Measurements from ENCODE around the gene GOLPH3L.
A peak's percentile ranks its signal among the peaks of the same experiment; 100 is the strongest.
"Not testable (repeated sequence)": the region's sequence is repeated elsewhere in the genome, so short reads cannot be mapped to it uniquely, and the experiment has no call there.

The GOLPH3L gene

DNA sequence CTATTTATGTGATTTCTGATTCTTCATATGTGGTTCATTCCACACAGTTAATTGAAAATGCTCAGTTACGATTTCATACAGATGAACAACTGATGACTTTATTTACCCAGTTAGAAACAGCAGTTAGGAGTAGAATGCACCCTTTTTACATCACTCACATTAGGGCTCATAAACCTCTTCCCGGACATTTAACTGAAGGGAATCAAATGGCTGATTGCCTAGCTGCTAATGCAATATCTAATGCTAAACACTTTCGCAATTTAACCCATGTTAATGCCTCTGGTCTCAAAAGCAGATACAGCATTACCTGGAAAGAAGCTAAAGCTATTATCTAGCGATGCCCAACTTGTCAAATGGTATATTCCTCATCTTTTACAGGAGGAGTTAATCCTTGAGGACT is 39.9 kb downstream of the GOLPH3L start:
- 95% methylated on average over 4 of the region's 4 CpGs for WGBS
- H3K36me3 ChIP-seq (ENCODE audit: insufficient read depth, low read length): peaks cover 39% of the 10 kb centered on the region
- not testable (repeated sequence) for H3K4me1 ChIP-seq (ENCODE audit: insufficient read depth, low read length)

DNA sequence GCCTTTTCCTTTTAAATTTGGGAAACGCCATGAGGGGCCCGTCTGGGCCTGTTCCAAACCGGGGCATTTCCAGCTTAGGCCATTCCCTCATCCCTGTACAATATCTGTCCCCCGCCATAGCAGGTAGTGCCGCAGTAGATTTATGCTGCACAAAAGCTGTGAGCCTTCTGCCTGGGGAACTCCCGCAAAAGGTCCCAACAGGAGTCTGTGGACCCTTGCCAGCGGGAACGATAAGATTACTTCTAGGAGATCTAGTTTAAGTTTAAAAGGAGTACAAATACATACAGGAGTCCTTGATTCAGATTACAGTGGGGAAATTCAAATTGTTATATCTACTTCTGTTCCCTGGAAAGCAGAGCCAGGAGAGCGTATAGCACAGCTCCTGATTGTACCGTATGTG is 42.3 kb downstream of the GOLPH3L start:
- H3K9ac ChIP-seq (ENCODE audit: low read depth, low read length); H3K9me3 ChIP-seq (ENCODE audit: insufficient read depth, low read depth, low read length); H3K27ac ChIP-seq (ENCODE audit: low read depth, low read length); H3K4me1 ChIP-seq (ENCODE audit: insufficient read depth, low read length); H3K4me3 ChIP-seq (ENCODE audit: low read length); H3K27me3 ChIP-seq (ENCODE audit: insufficient read depth, low read length): not testable (repeated sequence)
- peaks cover 27% of the 10 kb centered on the region for H3K36me3 ChIP-seq (ENCODE audit: insufficient read depth, low read length)
- 96% methylated on average over 10 of the region's 10 CpGs for WGBS

More for the DNA sequence above, 39.9 kb downstream of the GOLPH3L start:
- not testable (repeated sequence) for H3K9ac ChIP-seq (ENCODE audit: low read depth, low read length); H3K27ac ChIP-seq (ENCODE audit: low read depth, low read length); H3K9me3 ChIP-seq (ENCODE audit: insufficient read depth, low read depth, low read length); H3K4me3 ChIP-seq (ENCODE audit: low read length); H3K27me3 ChIP-seq (ENCODE audit: insufficient read depth, low read length)

DNA sequence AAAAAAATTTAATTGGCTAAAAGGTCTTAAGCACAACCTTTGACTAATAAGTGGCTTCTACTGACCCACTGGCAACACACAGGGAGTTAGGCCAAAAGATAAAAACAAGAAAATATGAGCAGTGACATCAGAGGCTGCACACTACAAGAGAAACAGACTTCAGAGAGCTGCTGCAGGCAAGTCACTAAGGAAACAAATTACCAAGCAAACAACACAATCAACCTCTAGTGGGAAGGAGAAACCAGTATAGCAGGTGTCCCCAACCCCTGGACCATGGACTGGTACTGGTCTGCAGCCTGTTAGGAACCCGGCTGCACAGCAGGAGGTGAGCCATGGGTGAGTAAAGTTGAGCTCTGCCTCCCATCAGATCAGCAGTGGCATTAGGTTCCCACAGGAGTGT is 46.8 kb downstream of the GOLPH3L start:
- Histone ChIP-seq H3K9ac (ENCODE audit: low read depth, low read length) (no peak overlapping the region), H3K4me3 (ENCODE audit: low read length) (no peak overlapping the region), H3K27me3 (ENCODE audit: insufficient read depth, low read length) (no peaks in the 10 kb centered on the region), H3K9me3 (ENCODE audit: insufficient read depth, low read depth, low read length) (no peaks in the 10 kb centered on the region), H3K27ac (ENCODE audit: low read depth, low read length) (no peak overlapping the region), H3K36me3 (ENCODE audit: insufficient read depth, low read length) (peaks cover 56% of the 10 kb centered on the region), H3K4me1 (ENCODE audit: insufficient read depth, low read length) (peaks cover 11% of the 10 kb centered on the region; the same call in 1 of the 2 replicates)
- 86% methylated on average over 1 of the region's 1 CpG for WGBS

DNA sequence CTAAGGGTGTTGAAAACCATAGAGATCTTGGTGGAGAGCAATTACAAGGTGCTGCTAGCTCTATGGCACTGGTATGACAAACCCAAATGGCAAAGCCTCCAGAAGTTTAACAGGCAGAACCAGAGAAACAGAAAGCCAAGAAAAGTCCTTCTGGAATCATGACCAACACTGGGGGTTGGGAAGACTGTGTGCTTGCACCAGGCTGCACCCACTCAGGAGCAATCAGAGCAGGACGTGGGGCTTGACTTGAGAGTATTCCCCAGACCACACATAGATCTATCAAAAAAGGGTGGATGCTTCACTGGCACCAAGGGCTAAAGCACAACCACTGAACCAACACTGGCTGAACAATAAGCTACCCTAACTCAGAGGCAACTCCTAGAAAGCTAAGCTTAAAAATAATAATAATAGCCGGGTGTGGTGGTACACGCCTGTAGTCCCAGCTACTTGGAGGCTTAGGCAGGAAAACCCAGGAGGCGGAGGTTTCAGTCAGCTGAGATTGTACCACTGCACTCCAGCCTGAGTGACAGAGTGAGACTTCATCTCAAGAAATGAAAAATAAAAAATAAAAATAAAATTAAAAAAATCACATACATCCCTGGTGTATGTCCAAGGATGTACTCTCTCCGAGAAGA is 47.4 kb downstream of the GOLPH3L start:
- Histone ChIP-seq H3K27ac (ENCODE audit: low read depth, low read length) (no peak overlapping the region), H3K9me3 (ENCODE audit: insufficient read depth, low read depth, low read length) (no peaks in the 10 kb centered on the region), H3K27me3 (ENCODE audit: insufficient read depth, low read length) (no peaks in the 10 kb centered on the region), H3K4me3 (ENCODE audit: low read length) (no peak overlapping the region), H3K4me1 (ENCODE audit: insufficient read depth, low read length) (peaks cover 11% of the 10 kb centered on the region; the same call in 1 of the 2 replicates), H3K36me3 (ENCODE audit: insufficient read depth, low read length) (peaks cover 59% of the 10 kb centered on the region), H3K9ac (ENCODE audit: low read depth, low read length) (no peak overlapping the region)
- 89% methylated on average over 5 of the region's 5 CpGs for WGBS

DNA sequence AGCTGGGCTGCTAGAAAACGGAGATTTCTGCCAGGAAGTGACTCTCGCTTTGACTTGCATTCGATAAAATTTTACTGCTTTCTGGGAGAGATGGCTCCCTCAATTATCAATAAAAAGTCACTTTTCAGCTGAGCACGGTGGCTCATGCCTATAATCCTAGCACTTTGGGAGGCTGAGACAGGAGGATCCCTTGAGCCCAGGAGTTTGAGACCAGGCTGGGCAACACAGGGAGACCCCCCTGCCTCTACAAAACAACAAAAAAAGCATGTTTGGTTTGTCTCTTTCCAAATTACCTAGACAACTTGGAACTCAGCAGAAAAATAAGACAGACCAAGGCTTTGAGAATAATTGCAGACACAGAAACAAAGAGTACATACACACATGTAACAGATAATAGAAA is 54.7 kb downstream of the GOLPH3L start:
- H3K4me1 ChIP-seq (ENCODE audit: insufficient read depth, low read length): peaks cover 24% of the 10 kb centered on the region
- 62% methylated on average over 4 of the region's 4 CpGs for WGBS
- H3K9ac ChIP-seq (ENCODE audit: low read depth, low read length): peak overlapping the region; percentile 76; the same call in 1 of the 2 replicates
- H3K27ac ChIP-seq (ENCODE audit: low read depth, low read length): peak overlapping the region; percentile 89
- peaks cover 21% of the 10 kb centered on the region for H3K36me3 ChIP-seq (ENCODE audit: insufficient read depth, low read length)
- H3K27me3 ChIP-seq (ENCODE audit: insufficient read depth, low read length): no peaks in the 10 kb centered on the region
- H3K9me3 ChIP-seq (ENCODE audit: insufficient read depth, low read depth, low read length): no peaks in the 10 kb centered on the region
- H3K4me3 ChIP-seq (ENCODE audit: low read length): no peak overlapping the region

DNA sequence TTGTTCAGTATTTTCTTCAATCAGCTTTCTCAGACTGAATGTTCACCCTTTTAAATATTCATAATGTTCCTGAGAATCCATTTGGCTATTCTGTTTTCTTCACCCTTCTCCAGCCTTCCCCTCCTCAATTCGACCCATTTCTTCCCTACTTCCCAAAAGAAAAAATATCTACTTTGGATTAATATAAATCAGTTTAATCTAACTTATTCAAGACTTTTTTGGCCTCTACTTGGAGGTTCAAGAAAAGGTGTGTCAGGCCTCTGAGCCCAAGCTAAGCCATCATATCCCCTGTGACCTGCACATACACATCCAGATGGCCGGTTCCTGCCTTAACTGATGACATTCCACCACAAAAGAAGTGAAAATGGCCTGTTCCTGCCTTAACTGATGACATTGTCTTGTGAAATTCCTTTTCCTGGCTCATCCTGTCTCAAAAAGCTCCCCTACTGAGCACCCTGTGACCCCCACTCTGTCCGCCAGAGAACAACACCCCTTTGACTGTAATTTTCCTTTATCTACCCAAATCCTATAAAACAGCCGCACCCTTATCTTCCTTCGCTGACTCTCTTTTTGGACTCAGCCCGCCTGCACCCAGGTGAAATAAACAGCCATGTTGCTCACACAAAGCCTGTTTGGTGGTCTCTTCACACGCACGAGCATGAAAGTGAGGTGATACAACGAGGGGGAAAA is 55.7 kb downstream of the GOLPH3L start:
- Histone ChIP-seq H3K4me1 (ENCODE audit: insufficient read depth, low read length) (peaks cover 19% of the 10 kb centered on the region), H3K27ac (ENCODE audit: low read depth, low read length) (peak overlapping the region; percentile 98), H3K36me3 (ENCODE audit: insufficient read depth, low read length) (peaks cover 14% of the 10 kb centered on the region; the same call in 1 of the 2 replicates), H3K9ac (ENCODE audit: low read depth, low read length) (peak overlapping the region; percentile 76)
- H3K9me3 ChIP-seq (ENCODE audit: insufficient read depth, low read depth, low read length); H3K4me3 ChIP-seq (ENCODE audit: low read length); H3K27me3 ChIP-seq (ENCODE audit: insufficient read depth, low read length): not testable (repeated sequence)
- WGBS: 19% methylated on average over 6 of the region's 9 CpGs

DNA sequence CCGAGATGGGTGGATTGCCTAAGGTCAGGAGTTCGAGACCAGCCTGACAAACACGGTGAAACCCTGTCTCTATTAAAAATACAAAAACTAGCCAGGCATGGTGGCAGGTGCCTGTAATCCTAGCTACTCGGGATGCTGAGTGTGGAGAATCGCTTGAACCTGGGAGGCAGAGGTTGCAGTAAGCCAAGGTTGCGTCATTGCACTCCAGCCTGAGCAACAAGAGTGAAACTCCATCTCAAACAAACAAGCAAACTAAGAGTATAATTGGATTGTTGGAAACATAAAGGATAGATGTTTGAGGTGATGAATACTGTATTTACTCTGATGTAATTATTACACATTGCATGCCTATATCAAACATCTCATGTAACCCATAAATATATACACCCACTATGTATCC is 58.5 kb downstream of the GOLPH3L start:
- H3K36me3 ChIP-seq (ENCODE audit: insufficient read depth, low read length); H3K4me3 ChIP-seq (ENCODE audit: low read length); H3K9ac ChIP-seq (ENCODE audit: low read depth, low read length); H3K27me3 ChIP-seq (ENCODE audit: insufficient read depth, low read length); H3K27ac ChIP-seq (ENCODE audit: low read depth, low read length); H3K9me3 ChIP-seq (ENCODE audit: insufficient read depth, low read depth, low read length): not testable (repeated sequence)
- WGBS: 98% methylated on average over 5 of the region's 6 CpGs
- H3K4me1 ChIP-seq (ENCODE audit: insufficient read depth, low read length): peaks cover 34% of the 10 kb centered on the region

DNA sequence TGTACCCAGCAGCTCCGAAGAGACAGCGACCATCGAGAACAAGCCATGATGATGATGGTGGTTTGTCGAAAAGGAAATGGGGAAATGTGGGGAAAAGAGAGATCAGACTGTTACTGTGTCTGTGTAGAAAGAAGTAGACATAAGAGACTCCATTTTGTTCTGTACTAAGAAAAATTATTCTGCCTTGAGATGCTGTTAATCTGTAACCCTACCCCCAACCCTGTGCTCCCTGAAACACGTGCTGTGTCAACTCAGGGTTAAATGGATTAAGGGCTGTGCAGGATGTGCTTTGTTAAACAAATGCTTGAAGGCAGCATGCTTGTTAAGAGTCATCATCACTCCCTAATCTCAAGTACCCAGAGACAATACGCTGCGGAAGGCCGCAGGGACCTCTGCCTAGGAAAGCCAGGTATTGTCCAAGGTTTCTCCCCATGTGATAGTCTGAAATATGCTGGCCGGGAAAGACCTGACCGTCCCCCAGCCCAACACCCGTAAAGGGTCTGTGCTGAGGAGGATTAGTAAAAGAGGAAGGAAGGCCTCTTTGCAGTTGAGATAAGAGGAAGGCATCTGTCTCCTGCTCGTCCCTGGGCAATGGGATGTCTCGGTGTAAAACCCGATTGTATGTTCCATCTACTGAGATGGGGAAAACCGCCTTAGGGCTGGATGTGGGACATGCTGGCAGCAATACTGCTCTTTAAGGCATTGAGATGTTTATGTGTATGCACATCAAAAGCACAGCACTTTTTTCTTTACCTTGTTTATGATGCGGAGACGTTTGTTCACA is 61.9 kb downstream of the GOLPH3L start:
- H3K27me3 ChIP-seq (ENCODE audit: insufficient read depth, low read length); H3K9me3 ChIP-seq (ENCODE audit: insufficient read depth, low read depth, low read length); H3K36me3 ChIP-seq (ENCODE audit: insufficient read depth, low read length): not testable (repeated sequence)
- peak overlapping the region; percentile 77 for H3K9ac ChIP-seq (ENCODE audit: low read depth, low read length)
- H3K4me1 ChIP-seq (ENCODE audit: insufficient read depth, low read length): peaks cover 33% of the 10 kb centered on the region
- peak overlapping the region; percentile 80 for H3K27ac ChIP-seq (ENCODE audit: low read depth, low read length)
- WGBS: 17% methylated on average over 14 of the region's 17 CpGs
- 0 out of 2 replicates have a peak overlapping the region, but pooled peaks have one; percentile 5 for H3K4me3 ChIP-seq (ENCODE audit: low read length)

DNA sequence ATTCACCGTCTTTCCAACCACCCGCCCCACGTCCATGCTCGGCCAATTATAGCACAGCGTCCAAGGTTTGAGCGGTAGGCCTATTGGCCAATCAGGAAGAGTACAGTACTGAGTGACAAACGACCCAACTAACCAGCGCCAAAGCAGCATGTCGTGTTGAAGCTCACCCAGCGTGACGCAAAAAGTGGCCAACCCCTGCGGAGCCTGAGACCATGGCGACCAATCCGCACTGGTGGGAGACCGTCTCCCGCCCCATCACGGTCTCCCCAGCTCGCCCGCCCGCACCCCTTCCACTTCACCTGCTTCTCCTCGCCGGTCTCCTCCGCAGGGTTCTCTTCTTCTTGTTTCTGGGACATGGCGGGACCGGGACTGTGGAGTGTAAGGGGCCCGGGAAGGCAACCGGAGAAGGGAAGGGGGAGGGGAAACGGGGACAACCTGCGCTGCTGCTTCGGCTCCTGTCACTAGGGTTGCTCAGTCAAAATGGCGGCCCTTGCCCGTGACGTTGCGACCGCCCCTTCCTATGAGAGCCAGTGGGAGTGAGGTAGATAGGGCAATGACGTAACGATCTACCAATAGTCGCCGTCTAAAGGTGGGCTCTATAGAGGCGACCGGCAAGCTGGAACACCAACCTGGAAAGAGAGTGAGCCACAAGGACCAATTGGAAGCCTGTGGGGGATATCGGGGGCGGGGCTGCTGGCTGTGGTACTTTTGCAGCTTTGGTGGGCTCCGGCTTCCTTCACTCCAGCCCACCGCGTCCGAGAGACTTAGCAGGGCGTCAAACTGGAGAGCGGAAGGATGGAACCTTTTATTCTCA is 67.6 kb downstream of the GOLPH3L start, which contains the start of gene ENSA:
Gene ENSA (minus strand): TSS at position 498 of the 814 bp plus-strand sequence. CDS start 142 bp downstream, at position 356.
- WGBS: under 1% methylated on average over 47 of the region's 49 CpGs
- Histone ChIP-seq H3K27ac (ENCODE audit: low read depth, low read length) (peak within 1 kb of the TSS; percentile 93), H3K9ac (ENCODE audit: low read depth, low read length) (peak within 1 kb of the TSS; percentile 82), H3K9me3 (ENCODE audit: insufficient read depth, low read depth, low read length) (no peaks in the 10 kb centered on the region), H3K4me1 (ENCODE audit: insufficient read depth, low read length) (peaks cover 24% of the 10 kb centered on the region), H3K4me3 (ENCODE audit: low read length) (peak within 1 kb of the TSS; percentile 81), H3K27me3 (ENCODE audit: insufficient read depth, low read length) (no peaks in the 10 kb centered on the region), H3K36me3 (ENCODE audit: insufficient read depth, low read length) (peaks cover 36% of the 10 kb centered on the region)

DNA sequence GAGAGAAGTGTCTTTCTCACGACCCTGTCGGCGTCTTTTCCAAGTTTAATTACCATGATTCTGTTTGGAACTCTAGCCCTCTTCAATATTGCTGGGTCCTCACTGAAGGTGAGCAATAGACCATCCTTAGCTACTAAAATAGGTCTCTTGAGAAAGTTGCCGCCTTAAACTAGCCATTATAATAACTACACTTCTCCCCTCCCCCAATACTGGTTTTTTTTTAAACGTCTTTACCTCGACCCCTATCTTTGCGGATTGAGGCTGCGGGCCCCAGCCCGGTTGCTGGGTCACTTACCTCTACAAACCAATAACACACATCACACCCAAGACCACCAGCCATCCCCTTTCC is 68.2 kb downstream of the GOLPH3L start:
- Histone ChIP-seq H3K27me3 (ENCODE audit: insufficient read depth, low read length) (no peaks in the 10 kb centered on the region), H3K27ac (ENCODE audit: low read depth, low read length) (peak overlapping the region; percentile 81), H3K36me3 (ENCODE audit: insufficient read depth, low read length) (peaks cover 42% of the 10 kb centered on the region), H3K9me3 (ENCODE audit: insufficient read depth, low read depth, low read length) (no peaks in the 10 kb centered on the region), H3K9ac (ENCODE audit: low read depth, low read length) (peak overlapping the region; percentile 82), H3K4me1 (ENCODE audit: insufficient read depth, low read length) (peaks cover 22% of the 10 kb centered on the region; the same call in 1 of the 2 replicates), H3K4me3 (ENCODE audit: low read length) (peak overlapping the region; percentile 81)
- 0% methylated on average over 9 of the region's 9 CpGs for WGBS

Data from HUES64 (cell line).